GM04504 (cell line): ENCODE data around the gene LSAMP.

Experiments
- DNase-seq: peaks from one replicate; pipeline ENCODE4 v3.0.0-alpha.2; 2012; ENCODE audit warnings: low read depth

Gene LSAMP

GRCh38 chr3:116018646-116019045, 426.6 kb downstream of the LSAMP start:
- DNase-seq: peak; percentile 39

- DNase-seq: no peak
Observed at GRCh38 chr3:116015931-116016330, 429.4 kb downstream of the LSAMP start.

GRCh38 chr3:116007000-116007399, 438.3 kb downstream of the LSAMP start:
- no peak for DNase-seq

GRCh38 chr3:116005404-116005803, 439.9 kb downstream of the LSAMP start:
- peak; percentile 99 for DNase-seq

- no peak for DNase-seq
Observed at GRCh38 chr3:116002235-116002634, 443.1 kb downstream of the LSAMP start.

- no peak for DNase-seq
Observed at GRCh38 chr3:116001151-116001621, 444.1 kb downstream of the LSAMP start.

GRCh38 chr3:116000311-116000710, 445.0 kb downstream of the LSAMP start:
- peak; percentile 76 for DNase-seq

GRCh38 chr3:115999613-116000012, 445.7 kb downstream of the LSAMP start:
- no peak for DNase-seq

GRCh38 chr3:115999001-115999585, 446.2 kb downstream of the LSAMP start:
- DNase-seq: no peak

GRCh38 chr3:115996420-115997108, 448.7 kb downstream of the LSAMP start:
- no peak for DNase-seq

GRCh38 chr3:115990669-115991068, 454.6 kb downstream of the LSAMP start:
- no peak for DNase-seq

- peak; percentile 53 for DNase-seq
Observed at GRCh38 chr3:115989684-115990421, 455.4 kb downstream of the LSAMP start.

- no peak for DNase-seq
Observed at GRCh38 chr3:115986555-115987207, 458.6 kb downstream of the LSAMP start.

GRCh38 chr3:115982629-115983028, 462.7 kb downstream of the LSAMP start:
- DNase-seq: no peak

- DNase-seq: no peak
Observed at GRCh38 chr3:115982108-115982507, 463.2 kb downstream of the LSAMP start.

GRCh38 chr3:115980709-115981108, 464.6 kb downstream of the LSAMP start:
- no peak for DNase-seq

GRCh38 chr3:115977866-115978265, 467.4 kb downstream of the LSAMP start:
- no peak for DNase-seq

- DNase-seq: no peak
Observed at GRCh38 chr3:115975796-115976195, 469.5 kb downstream of the LSAMP start.

GRCh38 chr3:115975353-115975752, 469.9 kb downstream of the LSAMP start:
- DNase-seq: no peak

- DNase-seq: no peak
Observed at GRCh38 chr3:115974940-115975339, 470.3 kb downstream of the LSAMP start.

- DNase-seq: no peak
Observed at GRCh38 chr3:115968871-115969270, 476.4 kb downstream of the LSAMP start.

GRCh38 chr3:115961380-115961779, 483.9 kb downstream of the LSAMP start:
- no peak for DNase-seq

GRCh38 chr3:115960799-115961198, 484.5 kb downstream of the LSAMP start:
- no peak for DNase-seq
